ENCODE data around the gene ABCA2. TPM values are rescaled to one million over a fixed set of nuclear protein-coding genes. Genes with fewer than 3 reads are reported as not detected.

Gene ABCA2
- total RNA-seq, 3 donors from 2014 or later = 17.0 to 30.6 (median 18.9) TPM

GRCh38 chr9:137052293-137052692 is 24.3 kb upstream of the ABCA2 start:
- Histone ChIP-seq H3K27me3 (peaks cover 5 to 19% of the 10 kb centered on the region in 2 donors), H3K9me3 (no peaks in the 10 kb centered on the region), H3K4me3 (no peak overlapping the region), H3K36me3 (no peaks in the 10 kb centered on the region), H3K4me1 (peaks cover 14 to 18% of the 10 kb centered on the region in 2 donors), H3K27ac (no peak overlapping the region)
- no peak for TF ChIP-seq POLR2AphosphoS5 (IDR thresholded peaks at IDR 0.05)
- TF ChIP-seq POLR2A (IDR thresholded peaks at IDR 0.05) = no peak
- TF ChIP-seq CTCF (IDR thresholded peaks at IDR 0.05) = no peak
- DNase-seq (ENCODE audit: low spot score in 2 of 2) = no peak
- intact Hi-C loops (cut with DNase I; ENCODE audit: low total_unique reads) = no loop called here

GRCh38 chr9:137051145-137051724 is 23.2 kb upstream of the ABCA2 start:
- Histone ChIP-seq H3K4me1 (peaks cover 14 to 18% of the 10 kb centered on the region in 2 donors), H3K4me3 (no peak overlapping the region), H3K27ac (no peak overlapping the region), H3K27me3 (peaks cover 5 to 24% of the 10 kb centered on the region in 2 donors), H3K9me3 (no peaks in the 10 kb centered on the region), H3K36me3 (no peaks in the 10 kb centered on the region)
- intact Hi-C loops (cut with DNase I; ENCODE audit: low total_unique reads) = no loop called here
- no peak for DNase-seq (ENCODE audit: low spot score in 2 of 2)
- TF ChIP-seq POLR2AphosphoS5 (IDR thresholded peaks at IDR 0.05) = no peak
- no peak for TF ChIP-seq CTCF (IDR thresholded peaks at IDR 0.05)
- TF ChIP-seq POLR2A (IDR thresholded peaks at IDR 0.05) = no peak

DNA sequence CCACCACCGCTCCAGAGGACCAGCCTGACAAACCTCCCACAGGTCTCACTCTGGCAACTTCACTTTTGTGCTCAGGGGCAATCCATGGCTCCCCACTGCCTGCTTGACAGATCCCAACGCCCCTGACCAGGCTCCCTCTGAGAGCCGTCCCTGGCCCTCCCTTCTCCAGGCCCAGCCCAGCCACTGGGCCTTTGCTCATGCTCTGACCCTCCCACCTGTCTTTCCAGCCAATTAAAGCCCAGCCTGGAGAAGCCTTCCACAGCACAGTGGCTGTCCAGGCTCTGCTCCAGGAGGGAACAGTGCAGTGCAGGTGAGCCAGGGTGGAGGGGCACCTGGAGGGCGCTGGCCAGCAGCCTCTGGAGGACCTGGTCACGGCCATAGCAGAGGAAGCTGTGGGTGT is 22.5 kb upstream of the ABCA2 start:
- H3K4me3 ChIP-seq = no peak overlapping the region
- intact Hi-C loops (cut with DNase I; ENCODE audit: low total_unique reads) = no loop called here
- no peak for TF ChIP-seq CTCF (IDR thresholded peaks at IDR 0.05)
- no peak for TF ChIP-seq POLR2A (IDR thresholded peaks at IDR 0.05)
- TF ChIP-seq POLR2AphosphoS5 (IDR thresholded peaks at IDR 0.05) = no peak
- peaks cover 13 to 19% of the 10 kb centered on the region in 2 donors for H3K4me1 ChIP-seq
- no peak overlapping the region for H3K27ac ChIP-seq
- H3K9me3 ChIP-seq = no peaks in the 10 kb centered on the region
- peaks cover 5 to 24% of the 10 kb centered on the region in 2 donors for H3K27me3 ChIP-seq
- DNase-seq (ENCODE audit: low spot score in 2 of 2) = no peak
- H3K36me3 ChIP-seq = no peaks in the 10 kb centered on the region

DNA sequence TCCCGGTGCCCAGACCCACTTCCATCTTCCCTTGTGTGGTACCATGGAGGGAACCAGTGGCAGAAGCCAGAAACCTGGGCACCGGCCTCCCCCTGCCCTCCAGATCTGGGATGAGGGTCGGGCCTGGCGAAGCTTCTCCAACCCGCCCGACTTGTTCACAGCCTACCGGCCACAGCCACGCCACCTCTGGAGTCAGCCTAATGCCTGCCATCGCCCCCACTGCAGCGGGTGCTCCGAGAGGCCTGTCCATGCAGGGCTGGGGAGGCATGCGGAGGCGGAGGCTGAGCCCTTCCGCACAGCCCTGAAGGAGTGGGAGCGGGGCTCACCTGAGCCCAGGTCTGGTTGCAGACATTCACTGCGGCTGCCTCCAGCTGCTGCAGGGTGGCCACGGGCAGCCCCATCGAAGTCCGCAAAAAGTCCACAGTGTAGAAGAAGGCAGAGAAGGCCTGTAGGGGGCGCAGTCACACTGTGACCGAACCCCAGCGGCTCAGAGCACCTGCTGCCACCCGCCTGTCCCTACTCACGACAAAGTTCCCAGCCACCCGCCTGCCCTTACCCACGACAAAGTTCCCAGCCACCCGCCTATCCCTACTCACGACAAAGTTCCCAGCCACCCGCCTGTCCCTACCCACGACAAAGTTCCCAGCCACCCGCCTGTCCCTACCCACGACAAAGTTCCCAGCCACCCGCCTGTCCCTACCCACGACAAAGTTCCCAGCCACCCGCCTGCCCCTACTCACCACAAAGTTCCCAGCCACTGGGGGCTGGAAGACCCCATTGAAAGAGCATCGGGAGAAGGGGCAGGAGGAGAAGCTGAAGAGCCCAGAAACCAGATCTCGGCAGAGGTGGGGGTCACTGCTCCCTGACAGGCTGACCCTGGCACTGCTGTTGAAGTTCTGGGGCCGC is 21.8 kb upstream of the ABCA2 start:
- no peak for DNase-seq (ENCODE audit: low spot score in 2 of 2)
- TF ChIP-seq CTCF (IDR thresholded peaks at IDR 0.05) = peak; percentile 32 to 49 (median 48)
- TF ChIP-seq POLR2A (IDR thresholded peaks at IDR 0.05) = no peak
- TF ChIP-seq POLR2AphosphoS5 (IDR thresholded peaks at IDR 0.05) = no peak
- H3K4me1 ChIP-seq = peaks cover 11 to 22% of the 10 kb centered on the region in 2 donors

More for the DNA sequence above, 21.8 kb upstream of the ABCA2 start:
- Histone ChIP-seq H3K27me3 (peaks cover 5 to 24% of the 10 kb centered on the region in 2 donors), H3K4me3 (peak overlapping the region in 1 of 3 donors; percentile 31), H3K36me3 (no peaks in the 10 kb centered on the region), H3K9me3 (no peaks in the 10 kb centered on the region), H3K27ac (no peak overlapping the region)
- intact Hi-C loops (cut with DNase I; ENCODE audit: low total_unique reads) = no loop called here

Data from breast epithelium (tissue), 4 donors.